ENCODE measurements around the gene FGD4.
"Not testable (repeated sequence)": the region's sequence is repeated elsewhere in the genome, so short reads cannot be mapped to it uniquely, and the experiment has no call there.

Gene FGD4

GRCh38 chr12:32496946-32497345 lies 97.6 kb downstream of the FGD4 start:
- no peak for DNase-seq

GRCh38 chr12:32497864-32498263 lies 98.5 kb downstream of the FGD4 start:
- DNase-seq = no peak

- DNase-seq = no peak
Measured at GRCh38 chr12:32499048-32499447, 99.7 kb downstream of the FGD4 start.

GRCh38 chr12:32501835-32502333 lies 102.5 kb downstream of the FGD4 start:
- peak; percentile 56 for DNase-seq

GRCh38 chr12:32502693-32503502 lies 103.5 kb downstream of the FGD4 start:
- peak; percentile 36 for DNase-seq

GRCh38 chr12:32503730-32504129 lies 104.4 kb downstream of the FGD4 start:
- DNase-seq = no peak

GRCh38 chr12:32504591-32504990 lies 105.2 kb downstream of the FGD4 start:
- DNase-seq = peak; percentile 6

- DNase-seq = peak; percentile 46
Measured at GRCh38 chr12:32505067-32505945, 105.9 kb downstream of the FGD4 start.

- DNase-seq = not testable (repeated sequence)
Measured at GRCh38 chr12:32507096-32507941, 108.0 kb downstream of the FGD4 start.

- no peak for DNase-seq
Measured at GRCh38 chr12:32507942-32508320, 108.6 kb downstream of the FGD4 start.

- DNase-seq = no peak
Measured at GRCh38 chr12:32508626-32509025, 109.3 kb downstream of the FGD4 start.

- no peak for DNase-seq
Measured at GRCh38 chr12:32509328-32510091, 110.2 kb downstream of the FGD4 start.

GRCh38 chr12:32511976-32512375 lies 112.6 kb downstream of the FGD4 start:
- DNase-seq = not testable (repeated sequence)

- DNase-seq = no peak
Measured at GRCh38 chr12:32512379-32512778, 113.0 kb downstream of the FGD4 start.

- DNase-seq = no peak
Measured at GRCh38 chr12:32512910-32513309, 113.6 kb downstream of the FGD4 start.

- no peak for DNase-seq
Measured at GRCh38 chr12:32515137-32515873, 115.9 kb downstream of the FGD4 start.

GRCh38 chr12:32516230-32516629 lies 116.9 kb downstream of the FGD4 start:
- DNase-seq = no peak

- DNase-seq = no peak
Measured at GRCh38 chr12:32517966-32518365, 118.6 kb downstream of the FGD4 start.

- DNase-seq = no peak
Measured at GRCh38 chr12:32519047-32519446, 119.7 kb downstream of the FGD4 start.

GRCh38 chr12:32522331-32523221 lies 123.2 kb downstream of the FGD4 start:
- DNase-seq = peak; percentile 29

Measured in fibroblast of skin of scalp (primary cell).